GM12891 (cell line): ENCODE data around the gene SYS1.

ENCODE experiments used
- PAX5 ChIP-seq: IDR thresholded peaks from 2 replicates; pipeline ENCODE4 v1.6.1; 2011; ENCODE audit warnings: low read length, moderate library complexity, mild to moderate bottlenecking; ENCODE audit not compliant: insufficient read depth, severe bottlenecking
- POLR2A ChIP-seq: IDR thresholded peaks from 2 replicates; pipeline ENCODE4 v1.6.1; 2011; ENCODE audit warnings: low read depth, low read length, control low read depth
- POLR2AphosphoS5 ChIP-seq: IDR thresholded peaks from 2 replicates; pipeline ENCODE4 v1.6.1; 2011; ENCODE audit warnings: low read depth, low read length, control low read depth
- TAF1 ChIP-seq: IDR thresholded peaks from 2 replicates; pipeline ENCODE4 v1.6.1; 2011; ENCODE audit warnings: low read depth, low read length, control low read depth

- TF ChIP-seq POLR2A = no peak
- TF ChIP-seq POLR2AphosphoS5 = no peak
- TF ChIP-seq PAX5 = no peak
- no peak for TF ChIP-seq TAF1
These were observed 39.2 kb upstream of the SYS1 start for GRCh38 chr20:45323731-45324130.
